Brain pericyte (primary cell): ENCODE results near the gene MRM2.

Experiments used
- DNase-seq: peaks from one replicate; pipeline ENCODE4 v3.0.0-alpha.2; 2012; ENCODE audit warnings: low read depth, low spot score

MRM2 gene

GRCh38 chr7:2222516-2222915 lies 19.5 kb downstream of the MRM2 start:
- DNase-seq = no peak

GRCh38 chr7:2220954-2221353 lies 21.1 kb downstream of the MRM2 start:
- no peak for DNase-seq

GRCh38 chr7:2220506-2220905 lies 21.5 kb downstream of the MRM2 start:
- DNase-seq = no peak

- no peak for DNase-seq
Observed at GRCh38 chr7:2220030-2220429, 22.0 kb downstream of the MRM2 start.

GRCh38 chr7:2219606-2220005 lies 22.4 kb downstream of the MRM2 start:
- no peak for DNase-seq

- no peak for DNase-seq
Observed at GRCh38 chr7:2219136-2219535, 22.9 kb downstream of the MRM2 start.

GRCh38 chr7:2218444-2218785 lies 23.6 kb downstream of the MRM2 start:
- DNase-seq = no peak

GRCh38 chr7:2217716-2218443 lies 24.1 kb downstream of the MRM2 start:
- DNase-seq = no peak

GRCh38 chr7:2217206-2217605 lies 24.8 kb downstream of the MRM2 start:
- DNase-seq = no peak

GRCh38 chr7:2215851-2216250 lies 26.2 kb downstream of the MRM2 start:
- DNase-seq = no peak

- DNase-seq = no peak
Observed at GRCh38 chr7:2214636-2215035, 27.4 kb downstream of the MRM2 start.

- DNase-seq = no peak
Observed at GRCh38 chr7:2213551-2214215, 28.3 kb downstream of the MRM2 start.

GRCh38 chr7:2212906-2213305 lies 29.1 kb downstream of the MRM2 start:
- DNase-seq = no peak

- no peak for DNase-seq
Observed at GRCh38 chr7:2211926-2212325, 30.1 kb downstream of the MRM2 start.

GRCh38 chr7:2211259-2211880 lies 30.6 kb downstream of the MRM2 start:
- DNase-seq = no peak

- no peak for DNase-seq
Observed at GRCh38 chr7:2210551-2211258, 31.3 kb downstream of the MRM2 start.

- DNase-seq = no peak
Observed at GRCh38 chr7:2209961-2210323, 32.1 kb downstream of the MRM2 start.

GRCh38 chr7:2209146-2209960 lies 32.7 kb downstream of the MRM2 start:
- peak; percentile 47 for DNase-seq

- DNase-seq = no peak
Observed at GRCh38 chr7:2208712-2209111, 33.3 kb downstream of the MRM2 start.

GRCh38 chr7:2205036-2205780 lies 36.8 kb downstream of the MRM2 start:
- no peak for DNase-seq

GRCh38 chr7:2204446-2204845 lies 37.6 kb downstream of the MRM2 start:
- DNase-seq = no peak
